Skeletal muscle satellite cell (primary cell): ENCODE data around the gene IRF4.
A peak's percentile ranks its signal among the peaks of the same experiment; 100 is the strongest.

Experiments used
- H3K27me3 ChIP-seq: 2 replicates; pipeline ENCODE4 v1.7.0; 2013; ENCODE audit warnings: low read length; ENCODE audit not compliant: control insufficient read depth, insufficient read depth
- H3K36me3 ChIP-seq: 2 replicates; pipeline ENCODE4 v1.7.0; 2013; ENCODE audit warnings: mild to moderate bottlenecking, control low read depth, low read length; ENCODE audit not compliant: insufficient read depth
- H3K4me1 ChIP-seq: 2 replicates; pipeline ENCODE4 v1.7.0; 2013; ENCODE audit warnings: low read length; ENCODE audit not compliant: control insufficient read depth, insufficient read depth
- H3K4me2 ChIP-seq: 2 replicates; pipeline ENCODE4 v1.7.0; 2013; ENCODE audit warnings: mild to moderate bottlenecking, low read length
- H3K4me3 ChIP-seq: 2 replicates; pipeline ENCODE4 v1.7.0; 2013; ENCODE audit warnings: low read length
- H3K9ac ChIP-seq: 2 replicates; pipeline ENCODE4 v1.7.0; 2013; ENCODE audit warnings: mild to moderate bottlenecking, low read depth, low read length, moderate library complexity
- H3K9me3 ChIP-seq: replicated peaks from 2 replicates; pipeline ENCODE4 v1.7.0; 2013; ENCODE audit warnings: mild to moderate bottlenecking, control low read depth, low read length

Gene IRF4

DNA sequence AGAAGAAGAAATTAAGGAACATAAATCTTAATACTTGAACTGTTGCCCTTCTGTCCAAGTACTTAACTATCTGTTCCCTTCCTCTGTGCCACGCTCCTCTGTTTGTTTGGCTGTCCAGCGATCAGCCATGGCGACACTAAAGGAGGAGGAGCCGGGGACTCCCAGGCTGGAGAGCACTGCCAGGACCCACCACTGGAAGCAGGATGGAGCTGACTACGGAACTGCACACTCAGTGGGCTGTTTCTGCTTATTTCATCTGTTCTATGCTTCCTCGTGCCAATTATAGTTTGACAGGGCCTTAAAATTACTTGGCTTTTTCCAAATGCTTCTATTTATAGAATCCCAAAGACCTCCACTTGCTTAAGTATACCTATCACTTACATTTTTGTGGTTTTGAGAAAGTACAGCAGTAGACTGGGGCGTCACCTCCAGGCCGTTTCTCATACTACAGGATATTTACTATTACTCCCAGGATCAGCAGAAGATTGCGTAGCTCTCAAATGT is 17.1 kb downstream of the IRF4 start:
- Histone ChIP-seq H3K4me3 (no peak overlapping the region), H3K4me1 (no peaks in the 10 kb centered on the region), H3K4me2 (peak overlapping the region; percentile 44), H3K9ac (no peak overlapping the region), H3K27me3 (peaks cover 55% of the 10 kb centered on the region), H3K36me3 (no peaks in the 10 kb centered on the region), H3K9me3 (no peaks in the 10 kb centered on the region)

- no peaks in the 10 kb centered on the region for H3K4me1 ChIP-seq
- H3K4me2 ChIP-seq = no peak overlapping the region
- peaks cover 61% of the 10 kb centered on the region for H3K27me3 ChIP-seq
- no peaks in the 10 kb centered on the region for H3K9me3 ChIP-seq
- no peaks in the 10 kb centered on the region for H3K36me3 ChIP-seq
- H3K4me3 ChIP-seq = no peak overlapping the region
- H3K9ac ChIP-seq = no peak overlapping the region
Measured at GRCh38 chr6:409370-409972, 17.9 kb downstream of the IRF4 start.

DNA sequence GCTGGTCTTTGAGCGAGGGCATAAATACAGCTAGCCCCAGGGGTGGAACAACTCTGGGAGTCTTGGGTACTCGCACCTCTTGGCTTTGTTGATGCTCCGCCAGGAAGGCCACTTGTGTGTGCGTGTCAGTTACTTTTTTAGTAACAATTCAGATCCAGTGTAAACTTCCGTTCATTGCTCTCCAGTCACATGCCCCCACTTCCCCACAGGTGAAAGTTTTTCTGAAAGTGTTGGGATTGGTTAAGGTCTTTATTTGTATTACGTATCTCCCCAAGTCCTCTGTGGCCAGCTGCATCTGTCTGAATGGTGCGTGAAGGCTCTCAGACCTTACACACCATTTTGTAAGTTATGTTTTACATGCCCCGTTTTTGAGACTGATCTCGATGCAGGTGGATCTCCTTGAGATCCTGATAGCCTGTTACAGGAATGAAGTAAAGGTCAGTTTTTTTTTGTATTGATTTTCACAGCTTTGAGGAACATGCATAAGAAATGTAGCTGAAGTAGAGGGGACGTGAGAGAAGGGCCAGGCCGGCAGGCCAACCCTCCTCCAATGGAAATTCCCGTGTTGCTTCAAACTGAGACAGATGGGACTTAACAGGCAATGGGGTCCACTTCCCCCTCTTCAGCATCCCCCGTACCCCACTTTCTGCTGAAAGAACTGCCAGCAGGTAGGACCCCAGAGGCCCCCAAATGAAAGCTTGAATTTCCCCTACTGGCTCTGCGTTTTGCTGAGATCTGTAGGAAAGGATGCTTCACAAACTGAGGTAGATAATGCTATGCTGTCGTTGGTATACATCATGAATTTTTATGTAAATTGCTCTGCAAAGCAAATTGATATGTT is 19.2 kb downstream of the IRF4 start:
- H3K4me3 ChIP-seq = no peak overlapping the region

DNA sequence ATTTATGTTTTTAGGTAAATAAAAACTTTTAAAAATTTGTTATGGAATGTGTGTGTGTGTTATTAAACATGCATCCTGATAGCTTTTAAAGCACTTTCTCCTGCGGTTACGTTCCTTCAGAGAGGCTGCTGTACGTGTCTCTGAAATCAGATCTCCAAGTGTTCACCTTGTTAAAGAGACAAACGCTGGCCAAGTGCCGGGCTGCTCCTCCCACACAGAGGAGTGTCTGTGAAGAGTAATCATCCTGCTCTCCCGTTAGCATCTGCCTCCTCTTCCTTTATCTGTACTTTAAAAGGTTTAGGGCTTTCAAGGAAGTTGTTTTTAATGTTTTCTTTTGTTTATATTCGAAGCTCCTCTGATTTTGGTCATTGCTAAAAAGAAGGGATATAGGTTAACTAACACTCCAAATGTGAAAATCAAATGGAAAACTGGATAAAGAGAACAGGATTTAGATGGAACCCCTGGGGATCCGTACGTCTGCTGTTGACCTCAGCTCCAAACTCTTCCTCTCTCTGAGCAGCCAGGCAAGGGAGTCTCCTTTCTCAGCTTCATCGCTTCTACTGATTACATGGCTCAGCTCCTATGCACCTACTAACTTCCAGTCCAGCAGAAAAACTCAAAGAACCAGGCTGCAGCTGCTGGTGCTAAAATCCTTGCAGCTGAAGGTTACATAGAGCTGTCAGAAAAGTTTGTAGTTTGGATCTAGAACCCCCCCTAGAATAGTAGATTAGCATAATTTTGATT is 20.0 kb downstream of the IRF4 start:
- Histone ChIP-seq H3K4me1 (no peaks in the 10 kb centered on the region), H3K9ac (no peak overlapping the region), H3K9me3 (no peaks in the 10 kb centered on the region), H3K4me3 (no peak overlapping the region), H3K27me3 (peaks cover 70% of the 10 kb centered on the region), H3K36me3 (no peaks in the 10 kb centered on the region), H3K4me2 (no peak overlapping the region)

More for the DNA sequence above, 19.2 kb downstream of the IRF4 start:
- no peaks in the 10 kb centered on the region for H3K4me1 ChIP-seq
- H3K9me3 ChIP-seq = no peaks in the 10 kb centered on the region
- H3K36me3 ChIP-seq = no peaks in the 10 kb centered on the region
- no peak overlapping the region for H3K9ac ChIP-seq
- H3K4me2 ChIP-seq = no peak overlapping the region
- H3K27me3 ChIP-seq = peaks cover 63% of the 10 kb centered on the region

DNA sequence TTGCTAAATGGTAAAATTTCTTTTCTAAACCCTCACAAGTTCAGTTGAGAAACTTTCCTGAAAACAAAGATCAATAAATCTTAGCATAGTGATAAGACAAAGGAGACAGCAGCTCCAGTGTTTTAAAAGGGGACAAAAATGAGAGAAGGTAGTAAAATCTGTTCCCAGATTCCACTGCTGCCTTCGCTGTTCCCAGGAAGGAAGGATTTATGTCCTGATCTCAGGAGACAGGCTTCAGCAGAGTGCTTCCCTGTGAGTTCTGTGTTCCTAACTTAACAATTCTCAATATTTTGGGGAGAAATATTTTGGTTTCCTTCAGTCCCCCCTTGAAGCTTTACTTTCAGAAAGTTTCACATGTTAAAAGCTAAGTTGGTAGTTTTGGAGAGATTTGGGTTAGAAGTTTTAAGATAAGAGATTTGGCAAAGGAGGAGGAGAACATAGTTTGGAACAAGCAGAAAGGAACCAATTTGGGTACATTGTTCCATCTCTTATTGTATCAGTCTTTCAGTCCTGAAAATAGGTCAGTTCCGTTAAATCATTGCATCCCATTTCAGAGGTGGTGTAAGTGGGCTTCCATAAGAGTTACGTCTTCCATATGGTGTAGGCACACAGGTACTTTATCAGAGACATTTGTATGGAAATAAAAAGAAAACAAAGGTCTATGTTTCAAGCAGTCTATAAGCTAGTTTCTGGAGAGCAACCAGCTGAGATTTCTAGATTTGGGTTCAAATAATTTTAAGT is 20.8 kb downstream of the IRF4 start:
- Histone ChIP-seq H3K27me3 (peaks cover 68% of the 10 kb centered on the region), H3K4me1 (no peaks in the 10 kb centered on the region), H3K36me3 (no peaks in the 10 kb centered on the region), H3K4me2 (no peak overlapping the region), H3K9me3 (no peaks in the 10 kb centered on the region), H3K9ac (no peak overlapping the region), H3K4me3 (no peak overlapping the region)

- Histone ChIP-seq H3K4me3 (no peak overlapping the region), H3K36me3 (no peaks in the 10 kb centered on the region), H3K27me3 (peaks cover 66% of the 10 kb centered on the region), H3K4me1 (no peaks in the 10 kb centered on the region), H3K9me3 (no peaks in the 10 kb centered on the region), H3K9ac (no peak overlapping the region), H3K4me2 (no peak overlapping the region)
Measured at GRCh38 chr6:414447-414846, 22.9 kb downstream of the IRF4 start.

- no peaks in the 10 kb centered on the region for H3K9me3 ChIP-seq
- no peak overlapping the region for H3K9ac ChIP-seq
- H3K27me3 ChIP-seq = peaks cover 66% of the 10 kb centered on the region
- no peak overlapping the region for H3K4me3 ChIP-seq
- H3K4me2 ChIP-seq = no peak overlapping the region
- H3K4me1 ChIP-seq = no peaks in the 10 kb centered on the region
- H3K36me3 ChIP-seq = no peaks in the 10 kb centered on the region
Measured at GRCh38 chr6:415087-415486, 23.5 kb downstream of the IRF4 start.

GRCh38 chr6:421211-421610 is 29.7 kb downstream of the IRF4 start:
- H3K36me3 ChIP-seq = no peaks in the 10 kb centered on the region
- H3K4me2 ChIP-seq = no peak overlapping the region
- H3K4me1 ChIP-seq = peaks cover 13% of the 10 kb centered on the region
- no peak overlapping the region for H3K4me3 ChIP-seq
- H3K27me3 ChIP-seq = peaks cover 21% of the 10 kb centered on the region
- H3K9ac ChIP-seq = no peak overlapping the region
- H3K9me3 ChIP-seq = no peaks in the 10 kb centered on the region

DNA sequence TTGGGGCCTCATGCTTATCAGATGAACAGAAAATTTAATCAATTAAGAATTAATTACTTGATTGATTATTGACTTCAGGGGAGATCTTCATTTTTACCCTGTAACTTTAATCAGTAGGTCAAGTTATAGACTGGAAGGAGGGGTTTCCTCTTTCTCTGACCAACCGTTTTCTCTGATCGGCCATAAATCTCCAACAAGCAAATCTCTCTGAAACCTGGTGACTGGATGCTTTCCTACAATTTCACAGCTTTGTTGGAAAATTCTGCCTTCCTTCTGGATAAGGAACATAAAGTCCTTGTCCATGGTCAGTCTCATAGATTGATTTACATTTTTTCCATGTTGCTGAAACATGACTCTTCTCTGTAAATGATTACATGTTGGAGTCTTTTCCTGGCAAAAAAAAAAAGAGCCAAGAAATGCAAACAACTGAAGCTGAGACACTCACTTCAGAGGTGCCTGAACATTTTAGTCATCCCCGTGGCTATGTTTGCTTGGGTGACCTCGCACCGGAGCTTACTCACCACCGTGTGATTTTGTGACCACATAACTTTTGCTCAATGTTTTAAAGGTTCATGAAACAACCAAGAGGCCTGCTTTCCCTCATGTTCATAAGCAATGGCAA is 31.0 kb downstream of the IRF4 start:
- Histone ChIP-seq H3K36me3 (no peaks in the 10 kb centered on the region), H3K27me3 (peaks cover 11% of the 10 kb centered on the region), H3K4me1 (peaks cover 13% of the 10 kb centered on the region), H3K9ac (no peak overlapping the region), H3K4me3 (no peak overlapping the region), H3K4me2 (peak overlapping the region; percentile 63), H3K9me3 (no peaks in the 10 kb centered on the region)

DNA sequence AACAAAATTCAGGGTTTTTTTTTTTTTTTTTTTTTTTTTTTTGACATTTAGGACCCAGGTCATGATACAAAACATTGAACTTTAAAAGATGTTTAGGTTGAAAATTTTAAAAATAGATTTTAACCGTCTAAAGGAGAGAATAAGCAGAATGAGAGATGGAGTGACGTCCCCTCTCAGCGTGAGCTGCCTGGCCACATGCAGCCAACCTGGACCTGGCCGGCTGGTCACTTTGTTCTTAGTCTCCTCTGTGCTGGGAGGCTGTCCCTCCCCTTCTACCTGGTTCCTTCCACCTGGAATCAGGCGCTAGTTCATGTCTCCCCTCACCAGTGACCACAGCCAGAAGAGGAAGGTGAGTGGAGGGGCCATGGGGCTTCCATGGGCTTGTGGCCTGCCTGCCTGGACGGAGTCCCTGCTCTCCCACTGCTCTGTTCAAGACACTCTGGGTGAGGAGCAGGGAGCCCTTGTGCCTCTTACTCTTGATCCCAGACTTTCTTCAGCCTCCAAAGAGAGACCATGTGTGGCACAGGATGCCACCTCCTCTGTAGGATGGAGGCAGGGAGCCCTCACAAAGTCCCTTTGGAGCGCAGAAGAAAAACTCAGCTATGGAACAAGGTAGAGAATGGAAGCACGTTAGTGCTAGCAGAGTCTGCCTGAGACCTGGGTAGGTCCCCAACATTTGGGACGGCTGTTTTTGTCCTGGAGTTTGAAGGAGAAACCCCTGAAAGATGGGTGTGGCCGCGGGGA is 31.7 kb downstream of the IRF4 start:
- H3K9me3 ChIP-seq = no peaks in the 10 kb centered on the region
- H3K4me2 ChIP-seq = no peak overlapping the region
- H3K27me3 ChIP-seq = peaks cover 4% of the 10 kb centered on the region
- H3K4me3 ChIP-seq = no peak overlapping the region
- H3K36me3 ChIP-seq = no peaks in the 10 kb centered on the region
- peaks cover 13% of the 10 kb centered on the region for H3K4me1 ChIP-seq
- H3K9ac ChIP-seq = peak overlapping the region; percentile 12
